HUDEP-2 (cell line): ENCODE data around the gene RFWD3.
A peak's percentile ranks its signal among the peaks of the same experiment; 100 is the strongest.

Experiments
- DNase-seq, 76 experiments: peaks; one replicate each; lab custom pipeline; 2025; ENCODE audit not compliant: unreplicated experiment in 76 of 76; lab: John Stamatoyannopoulos, UW

Gene RFWD3

GRCh38 chr16:74625500-74626350 lies 41.0 kb downstream of the RFWD3 start:
- DNase-seq, result no peak

GRCh38 chr16:74623839-74624235 lies 42.8 kb downstream of the RFWD3 start:
- DNase-seq, result no peak

- DNase-seq, result peak in 17 of 76 experiments; percentile 5 to 34 (median 14)
These were observed 43.4 kb downstream of the RFWD3 start for GRCh38 chr16:74623214-74623838.

GRCh38 chr16:74622005-74622404 lies 44.7 kb downstream of the RFWD3 start:
- DNase-seq, result no peak

- no peak for DNase-seq
These were observed 49.4 kb downstream of the RFWD3 start for GRCh38 chr16:74617206-74617788.

- DNase-seq, result no peak
These were observed 55.0 kb downstream of the RFWD3 start for GRCh38 chr16:74611721-74612120.

- DNase-seq, result peak in 21 of 76 experiments; percentile 2 to 51 (median 13)
These were observed 57.7 kb downstream of the RFWD3 start for GRCh38 chr16:74608944-74609343.

GRCh38 chr16:74608381-74608780 lies 58.3 kb downstream of the RFWD3 start:
- no peak for DNase-seq

GRCh38 chr16:74607962-74608356 lies 58.7 kb downstream of the RFWD3 start:
- no peak for DNase-seq

- DNase-seq, result no peak
These were observed 59.2 kb downstream of the RFWD3 start for GRCh38 chr16:74607310-74607961.

- peak in 74 of 76 experiments; percentile 20 to 90 (median 81) for DNase-seq
These were observed 60.0 kb downstream of the RFWD3 start, which contains the start of gene GLG1 for GRCh38 chr16:74606521-74607309. Gene GLG1, minus strand, starts transcription at chr16:74607114. Its CDS starts 20 bp downstream, at chr16:74607094.

GRCh38 chr16:74605746-74606520 lies 60.7 kb downstream of the RFWD3 start:
- DNase-seq, result peak in 4 of 76 experiments; percentile 8 to 39 (median 21)

- DNase-seq, result no peak
These were observed 61.3 kb downstream of the RFWD3 start for GRCh38 chr16:74605332-74605731.

GRCh38 chr16:74603848-74604247 lies 62.8 kb downstream of the RFWD3 start:
- DNase-seq, result no peak

GRCh38 chr16:74601126-74601871 lies 65.4 kb downstream of the RFWD3 start:
- peak in 6 of 76 experiments; percentile 1 to 24 (median 12) for DNase-seq

- DNase-seq, result no peak
These were observed 70.1 kb downstream of the RFWD3 start for GRCh38 chr16:74596586-74596985.

GRCh38 chr16:74592847-74593246 lies 73.8 kb downstream of the RFWD3 start:
- DNase-seq, result no peak

- DNase-seq, result no peak
These were observed 74.6 kb downstream of the RFWD3 start for GRCh38 chr16:74591876-74592650.
